Measurements from ENCODE around the gene OXCT1.
"Not testable (repeated sequence)": the region's sequence is repeated elsewhere in the genome, so short reads cannot be mapped to it uniquely, and the experiment has no call there.

OXCT1 gene

DNA sequence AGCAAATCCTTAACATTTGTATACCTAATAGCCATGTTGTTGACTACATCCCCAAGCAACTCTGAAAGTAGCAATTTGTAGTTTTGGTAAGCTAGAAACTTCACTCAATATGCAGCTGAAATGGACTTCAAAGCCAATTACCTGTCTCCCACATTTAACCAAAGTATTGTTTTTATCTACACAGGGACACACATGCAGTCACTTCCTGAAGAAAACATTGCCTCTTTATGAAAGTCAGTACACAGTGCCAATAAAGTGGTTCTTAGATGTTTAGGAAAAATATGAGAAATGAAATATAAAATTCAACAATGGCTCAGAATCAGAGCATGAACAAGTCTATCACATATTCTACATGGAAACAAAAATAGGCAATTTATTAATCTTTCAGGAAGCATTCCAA is 49.2 kb downstream of the OXCT1 start:
- no peak for DNase-seq

- no peak for DNase-seq
These were observed 50.1 kb downstream of the OXCT1 start for GRCh38 chr5:41820150-41820549.

DNA sequence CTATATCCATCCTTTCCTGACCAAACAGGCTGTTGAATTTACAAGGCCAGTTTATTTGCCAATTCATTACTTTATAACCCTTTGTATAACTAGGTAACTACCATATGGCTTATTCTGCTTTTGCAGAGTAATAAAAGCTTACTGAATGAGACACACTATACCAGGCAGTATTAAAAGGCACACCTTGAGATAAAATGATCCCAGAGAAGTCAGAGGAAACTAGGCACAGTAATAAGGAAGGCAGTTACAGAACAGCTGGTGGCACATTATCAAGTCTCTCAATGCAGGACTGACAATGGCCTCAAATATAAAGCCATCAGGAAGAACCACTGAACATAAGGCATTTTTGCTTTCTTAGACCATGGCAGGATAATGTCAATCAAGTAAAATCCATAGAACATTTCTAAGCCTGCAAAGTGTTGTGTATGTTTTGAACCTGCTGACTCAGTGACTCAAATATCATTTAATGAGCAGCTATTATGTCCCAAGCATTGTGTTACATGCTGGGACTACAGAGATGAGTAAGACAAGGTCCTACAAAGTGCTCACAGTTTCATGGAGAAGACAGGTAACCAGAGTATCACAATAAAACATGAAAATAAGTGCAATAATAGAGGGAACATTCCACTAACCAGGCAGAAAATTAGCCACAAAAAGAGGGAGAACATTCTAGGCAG is 52.5 kb downstream of the OXCT1 start:
- DNase-seq = no peak

- DNase-seq = no peak
These were observed 54.5 kb downstream of the OXCT1 start for GRCh38 chr5:41815663-41816229.

DNA sequence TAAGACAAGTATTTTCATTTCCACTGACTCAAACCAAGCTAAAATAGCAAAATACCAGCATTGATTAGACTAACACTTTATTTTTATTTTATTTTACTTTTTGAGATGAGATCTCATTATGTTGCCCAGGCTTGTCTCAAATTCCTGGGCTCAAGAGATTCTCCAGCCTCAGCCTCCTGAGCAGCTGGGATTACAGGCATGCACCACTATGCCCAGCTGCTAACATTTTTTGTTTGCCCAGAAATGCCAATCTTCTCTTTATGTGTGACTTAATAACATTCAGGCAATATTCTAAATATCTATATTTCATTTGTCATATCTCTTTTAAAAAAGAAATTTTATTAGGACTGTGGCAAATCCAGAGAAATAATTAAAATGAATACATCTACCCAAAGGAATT is 55.0 kb downstream of the OXCT1 start:
- DNase-seq = no peak

- DNase-seq = not testable (repeated sequence)
These were observed 55.9 kb downstream of the OXCT1 start for GRCh38 chr5:41814306-41814705.

GRCh38 chr5:41812156-41812555 is 58.1 kb downstream of the OXCT1 start:
- DNase-seq = no peak

- no peak for DNase-seq
These were observed 61.1 kb downstream of the OXCT1 start for GRCh38 chr5:41809128-41809527.

- no peak for DNase-seq
These were observed 61.9 kb downstream of the OXCT1 start for GRCh38 chr5:41808294-41808693.

GRCh38 chr5:41797662-41798061 is 72.6 kb downstream of the OXCT1 start:
- no peak for DNase-seq

- DNase-seq = no peak
These were observed 74.2 kb downstream of the OXCT1 start for GRCh38 chr5:41796061-41796460.

DNA sequence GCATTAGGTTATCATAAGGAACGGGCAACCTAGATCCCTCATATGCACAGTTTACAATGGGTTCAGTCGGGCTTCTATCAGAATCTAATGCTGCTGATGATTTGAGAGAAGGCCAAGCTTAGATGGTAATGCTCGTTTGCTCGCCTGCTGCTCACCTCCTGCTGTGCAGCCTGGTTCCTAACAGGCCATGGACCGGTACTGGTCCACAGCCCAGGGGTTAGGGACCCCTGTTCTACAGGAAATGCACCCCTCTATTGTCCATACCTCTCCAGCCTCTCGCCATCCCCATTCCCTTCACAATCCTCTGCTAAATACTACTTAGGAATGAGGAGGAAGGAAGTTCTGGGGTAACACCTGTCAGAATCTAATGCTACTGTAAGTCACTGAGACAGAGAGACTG is 75.1 kb downstream of the OXCT1 start:
- DNase-seq = no peak

DNA sequence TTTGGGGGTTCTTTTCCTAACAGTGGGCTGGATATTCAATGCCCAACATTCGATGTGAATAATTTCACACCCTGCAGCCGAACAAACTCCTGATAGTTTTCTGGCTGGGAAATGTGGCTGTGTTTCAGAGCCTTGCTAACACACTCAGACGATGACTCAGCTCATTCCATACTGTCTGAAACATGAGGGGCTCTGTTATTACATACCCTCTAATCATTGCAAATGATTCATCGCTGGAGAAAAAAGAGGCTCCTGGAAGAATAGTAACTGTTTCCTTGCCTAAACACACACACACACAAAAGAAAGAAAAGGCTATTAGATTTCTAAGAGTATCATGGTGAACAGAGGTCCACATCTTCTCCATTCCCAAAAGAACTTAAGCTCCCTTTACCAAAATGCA is 75.8 kb downstream of the OXCT1 start:
- no peak for DNase-seq

DNA sequence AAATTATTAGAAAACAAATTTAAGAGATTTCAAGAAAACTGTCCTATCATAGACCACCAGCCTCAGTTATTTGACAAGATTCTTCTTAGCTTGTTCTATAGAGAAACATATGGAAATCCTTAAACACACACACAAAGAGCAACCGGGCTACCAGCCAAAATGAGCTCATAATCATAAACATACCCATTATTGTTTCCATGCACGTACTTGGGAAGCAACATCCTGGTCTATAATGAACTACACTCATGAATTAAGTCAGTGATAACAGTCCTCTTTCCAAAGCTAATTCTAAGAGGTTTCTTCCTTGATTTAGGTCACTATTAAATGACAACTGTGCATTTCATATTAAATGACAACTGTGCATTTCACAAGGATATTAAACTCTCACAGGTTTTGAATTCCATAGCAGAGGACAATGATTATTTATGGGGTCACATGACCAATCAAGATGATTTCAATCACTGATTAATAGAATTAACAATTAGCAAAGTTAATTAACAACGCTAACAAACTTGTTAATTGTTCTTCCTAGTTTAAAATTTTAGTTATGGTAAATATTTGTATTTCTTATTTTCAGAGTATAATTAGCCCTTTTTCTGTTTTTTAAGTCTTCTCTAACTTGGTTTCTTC is 77.0 kb downstream of the OXCT1 start:
- DNase-seq = no peak

- no peak for DNase-seq
These were observed 80.0 kb downstream of the OXCT1 start for GRCh38 chr5:41790038-41790776.

- DNase-seq = no peak
These were observed 80.8 kb downstream of the OXCT1 start for GRCh38 chr5:41789434-41789833.

DNA sequence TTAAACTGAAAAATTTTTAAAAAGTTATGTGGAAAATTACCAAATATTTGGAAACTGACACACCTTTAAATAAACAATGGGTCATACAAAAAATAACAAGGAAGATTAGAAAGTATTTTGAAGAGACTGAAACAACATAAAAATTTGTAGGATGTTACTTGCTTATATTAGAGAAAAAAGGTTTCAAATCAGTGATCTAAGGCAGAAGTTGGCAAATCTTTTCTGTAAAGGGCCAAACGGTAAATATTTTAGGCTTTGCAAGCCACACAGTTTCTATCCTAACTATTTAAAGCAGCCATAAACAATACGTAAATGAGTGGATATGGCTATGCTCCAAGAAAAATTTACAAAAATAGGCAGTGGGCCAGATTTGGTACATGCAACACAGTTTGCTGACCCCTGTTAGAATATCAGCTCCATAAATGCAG is 81.3 kb downstream of the OXCT1 start:
- DNase-seq = no peak

DNA sequence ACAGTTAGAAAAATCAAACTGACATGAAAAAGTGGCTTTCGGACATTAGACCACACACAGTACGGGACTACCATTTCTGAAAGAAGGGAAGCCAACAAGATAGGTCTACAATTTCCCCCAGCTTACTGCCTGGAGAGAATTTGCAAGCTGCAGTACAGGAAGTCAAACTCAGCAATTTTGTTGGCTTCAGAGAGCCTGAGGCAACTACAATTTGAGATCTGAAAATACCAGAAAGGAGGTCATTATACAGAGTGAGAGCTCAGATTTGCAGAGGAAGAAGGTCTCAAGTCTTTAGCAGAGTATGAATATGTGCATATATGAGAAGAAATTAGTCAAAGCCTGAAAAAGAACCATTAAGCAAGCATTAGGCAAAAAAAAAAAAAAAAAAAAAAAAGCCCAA is 83.0 kb downstream of the OXCT1 start:
- no peak for DNase-seq

DNA sequence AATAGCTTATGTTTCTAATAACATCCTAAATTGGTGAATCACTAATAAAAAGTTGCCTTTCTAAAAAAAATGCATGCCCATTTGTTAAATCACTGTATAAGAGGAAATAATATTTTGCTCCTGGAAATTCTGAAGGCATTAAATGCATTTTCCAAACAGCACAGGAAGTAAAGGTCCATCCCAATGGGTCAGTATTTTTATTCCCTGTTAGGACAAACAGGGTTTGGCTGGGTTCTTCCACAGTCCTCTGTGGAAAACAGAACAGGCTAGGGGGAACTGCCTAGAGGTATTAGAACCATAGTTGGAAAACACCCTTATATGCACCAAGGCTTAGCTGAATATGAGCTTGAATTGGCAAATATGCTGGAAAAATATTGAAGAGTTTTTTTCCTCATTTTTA is 85.2 kb downstream of the OXCT1 start:
- no peak for DNase-seq

- no peak for DNase-seq
These were observed 91.8 kb downstream of the OXCT1 start for GRCh38 chr5:41778410-41778809.

- no peak for DNase-seq
These were observed 93.8 kb downstream of the OXCT1 start for GRCh38 chr5:41776435-41776834.

DNA sequence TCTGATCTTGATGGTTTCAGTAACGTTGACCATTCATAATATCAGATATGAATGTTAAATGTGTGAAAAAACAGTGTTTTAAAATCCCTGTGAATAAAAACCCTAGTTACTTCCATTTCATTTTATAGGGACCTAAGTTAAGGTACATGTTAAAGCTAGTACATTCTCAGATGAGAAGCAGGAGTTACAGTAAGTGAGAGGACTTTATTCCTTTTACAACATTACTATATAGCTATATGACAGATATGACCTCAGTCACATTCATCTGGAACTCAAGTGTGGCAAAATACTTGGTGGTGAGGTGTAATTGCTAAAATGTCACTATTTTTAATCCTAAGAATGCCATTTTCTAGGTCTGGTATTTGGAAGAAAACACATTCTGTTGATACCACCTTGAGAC is 96.4 kb downstream of the OXCT1 start:
- no peak for DNase-seq

- no peak for DNase-seq
These were observed 97.3 kb downstream of the OXCT1 start for GRCh38 chr5:41772785-41773442.
